ENCODE data around the gene LAMC3.
A peak's percentile ranks its signal among the peaks of the same experiment; 100 is the strongest.
"Not testable (repeated sequence)": the region's sequence is repeated elsewhere in the genome, so short reads cannot be mapped to it uniquely, and the experiment has no call there.

The LAMC3 gene

DNA sequence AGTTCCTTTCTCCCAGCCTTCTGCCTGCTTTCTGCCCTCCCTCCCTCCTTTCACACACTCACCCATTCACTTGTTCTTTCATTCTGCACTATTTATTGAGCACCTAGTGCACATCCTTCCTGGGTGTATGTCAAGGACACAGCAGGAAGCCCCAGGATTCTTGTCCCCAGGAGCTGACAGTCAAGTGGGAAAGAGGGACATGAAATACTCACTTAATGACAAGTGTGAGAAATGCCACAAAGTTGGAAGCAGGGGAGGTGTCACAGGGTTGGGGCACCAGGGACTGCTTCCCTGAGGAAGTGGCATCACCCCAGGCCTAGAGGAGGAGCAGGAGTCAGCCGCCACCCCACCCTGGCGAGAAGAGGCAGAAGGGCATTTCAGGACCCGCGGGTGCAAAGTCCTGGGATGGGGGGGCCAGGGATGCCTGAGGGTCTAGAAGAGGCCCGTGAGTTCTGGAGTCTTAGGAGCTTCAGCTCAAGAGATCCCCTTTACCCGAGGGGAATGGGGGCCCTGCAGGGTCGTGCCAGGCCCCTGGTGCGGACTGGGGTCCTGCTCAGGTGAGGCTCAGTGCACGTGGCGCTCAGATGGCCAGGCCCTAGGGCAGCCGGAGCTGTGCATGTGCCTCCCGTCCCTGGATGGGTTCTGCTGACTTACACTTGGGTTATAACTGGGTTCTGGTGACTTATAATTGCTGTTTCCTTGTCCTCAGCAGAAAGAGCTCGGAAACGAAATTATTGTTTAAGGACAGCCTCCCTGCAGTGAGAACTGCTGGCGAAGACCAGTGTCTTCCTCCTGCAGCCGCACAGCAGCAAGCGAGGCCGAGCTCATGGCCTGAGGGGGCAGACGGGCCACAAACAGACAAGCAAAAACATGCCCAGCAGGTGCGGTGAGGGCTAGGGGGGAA, 16.9 kb upstream of the LAMC3 start:
- DNase-seq (ENCODE audit: low spot score) = no peak

GRCh38 chr9:130992682-130993032, 16.3 kb upstream of the LAMC3 start:
- DNase-seq (ENCODE audit: low spot score) = no peak

DNA sequence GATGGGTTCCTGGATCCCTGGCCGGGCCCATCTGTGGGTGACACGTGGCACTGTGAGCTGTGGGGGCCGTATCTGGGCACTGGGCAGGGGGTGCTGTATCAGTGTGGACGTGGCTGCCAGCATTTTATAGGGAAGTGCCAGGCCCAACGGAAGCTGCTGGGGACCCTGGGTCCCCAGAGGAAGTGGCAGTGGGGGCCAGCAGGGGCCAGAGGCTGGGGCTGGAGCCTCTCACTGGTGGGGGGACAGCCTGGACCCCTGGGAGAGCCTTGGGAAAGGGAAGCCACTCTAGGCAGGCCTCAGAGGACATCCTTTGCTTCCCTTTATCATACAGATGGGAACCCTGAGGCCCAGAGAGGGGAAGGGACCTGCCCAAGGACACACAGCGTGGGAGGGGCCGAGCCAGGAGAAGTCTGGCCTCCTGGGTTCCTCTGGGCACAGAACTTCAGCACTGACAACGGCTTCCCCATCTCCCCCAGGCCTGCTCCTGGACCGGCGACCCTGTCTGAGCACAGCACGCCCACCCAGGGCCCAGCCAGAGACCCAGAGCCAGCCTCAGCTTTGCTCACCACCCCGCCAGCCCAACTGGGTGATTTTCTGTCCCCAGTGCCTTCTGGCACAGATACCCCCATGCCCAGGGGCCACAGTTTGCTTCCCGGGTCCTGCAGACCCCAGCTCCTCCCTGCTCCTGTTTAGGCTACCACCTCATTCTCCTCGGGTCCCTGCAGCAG, 15.5 kb upstream of the LAMC3 start:
- DNase-seq (ENCODE audit: low spot score) = no peak

GRCh38 chr9:130994135-130995085, 14.6 kb upstream of the LAMC3 start:
- no peak for DNase-seq (ENCODE audit: low spot score)

DNA sequence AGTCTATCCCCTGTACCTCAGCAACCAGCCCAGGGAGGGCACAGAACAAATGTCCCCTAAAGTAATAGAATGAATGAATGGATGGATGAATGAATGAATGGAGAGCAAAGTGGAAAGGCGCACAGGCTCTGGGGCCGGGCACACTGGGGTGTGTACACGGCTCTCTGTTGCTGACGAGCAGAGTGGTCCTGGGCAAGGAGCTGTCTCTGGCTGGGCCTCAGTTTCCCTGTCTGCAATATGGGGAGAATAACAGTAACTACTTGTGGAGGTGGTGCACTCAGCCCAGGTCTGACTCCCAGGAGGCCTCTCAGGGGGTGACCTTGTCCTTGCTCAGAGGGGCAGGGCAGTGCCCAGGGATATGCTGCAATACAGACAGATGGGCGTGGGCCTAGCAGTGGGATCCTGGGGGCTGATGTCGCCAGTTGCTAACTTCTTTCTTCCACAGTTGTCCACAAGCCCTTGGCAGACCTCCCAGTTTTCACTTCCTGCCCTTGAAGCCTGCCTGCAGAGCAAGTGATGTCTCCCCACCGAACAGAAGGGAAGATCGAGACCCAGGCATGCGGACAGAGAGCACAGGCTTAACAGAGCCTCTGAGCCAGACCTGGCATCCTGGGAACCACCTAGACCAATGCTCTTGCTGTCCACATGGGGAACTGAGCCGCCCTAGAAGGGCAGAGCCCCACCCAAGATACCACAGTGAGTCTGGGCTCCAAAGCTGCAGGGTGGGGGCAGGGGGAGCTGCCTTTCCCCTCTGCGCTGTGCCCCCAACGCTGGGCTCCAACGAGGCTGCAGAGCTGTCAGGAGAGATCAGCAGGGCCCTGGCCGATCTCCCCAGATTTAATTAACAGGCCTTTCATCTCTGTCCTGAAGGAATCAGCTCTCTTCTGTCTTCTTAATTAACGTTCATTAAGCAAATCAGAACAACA, 13.6 kb upstream of the LAMC3 start:
- DNase-seq (ENCODE audit: low spot score) = no peak

GRCh38 chr9:130996205-130996604, 12.8 kb upstream of the LAMC3 start:
- DNase-seq (ENCODE audit: low spot score) = no peak

- no peak for DNase-seq (ENCODE audit: low spot score)
These were observed 12.1 kb upstream of the LAMC3 start for GRCh38 chr9:130996676-130997394.

- no peak for DNase-seq (ENCODE audit: low spot score)
These were observed 11.6 kb upstream of the LAMC3 start for GRCh38 chr9:130997395-130997684.

GRCh38 chr9:130997925-130998596, 10.9 kb upstream of the LAMC3 start:
- DNase-seq (ENCODE audit: low spot score) = peak; percentile 57

GRCh38 chr9:130998597-130999244, 10.3 kb upstream of the LAMC3 start:
- DNase-seq (ENCODE audit: low spot score) = no peak

- no peak for DNase-seq (ENCODE audit: low spot score)
These were observed 9.7 kb upstream of the LAMC3 start for GRCh38 chr9:130999245-130999623.

- not testable (repeated sequence) for DNase-seq (ENCODE audit: low spot score)
These were observed 8.4 kb upstream of the LAMC3 start for GRCh38 chr9:131000526-131000925.

DNA sequence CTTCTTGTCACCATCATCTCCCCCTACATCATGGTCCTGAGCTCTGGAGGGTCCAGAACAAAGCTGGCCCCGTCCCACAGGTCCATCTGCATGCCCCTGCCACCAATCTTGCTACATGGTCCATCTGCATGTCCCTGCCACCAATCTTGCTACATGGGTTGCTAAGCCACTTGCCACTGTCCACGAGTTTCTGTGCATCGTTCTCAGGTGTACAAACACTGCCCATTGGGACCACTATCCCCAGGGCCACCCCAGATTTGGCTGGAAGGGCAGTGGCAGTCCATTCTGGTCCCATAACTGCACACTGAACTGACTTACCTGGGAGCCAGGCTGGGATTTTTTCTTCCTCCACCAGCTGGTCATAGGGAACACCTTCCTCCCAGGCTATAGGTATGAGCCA, 8.0 kb upstream of the LAMC3 start:
- no peak for DNase-seq (ENCODE audit: low spot score)

- DNase-seq (ENCODE audit: low spot score) = no peak
These were observed 7.0 kb upstream of the LAMC3 start for GRCh38 chr9:131001990-131002389.

- DNase-seq (ENCODE audit: low spot score) = no peak
These were observed 2.4 kb upstream of the LAMC3 start for GRCh38 chr9:131006601-131007000.

- no peak for DNase-seq (ENCODE audit: low spot score)
These were observed 888 bp upstream of the LAMC3 start for GRCh38 chr9:131008086-131008485.

- DNase-seq (ENCODE audit: low spot score) = no peak
These were observed 438 bp upstream of the LAMC3 start for GRCh38 chr9:131008563-131008908.

DNA sequence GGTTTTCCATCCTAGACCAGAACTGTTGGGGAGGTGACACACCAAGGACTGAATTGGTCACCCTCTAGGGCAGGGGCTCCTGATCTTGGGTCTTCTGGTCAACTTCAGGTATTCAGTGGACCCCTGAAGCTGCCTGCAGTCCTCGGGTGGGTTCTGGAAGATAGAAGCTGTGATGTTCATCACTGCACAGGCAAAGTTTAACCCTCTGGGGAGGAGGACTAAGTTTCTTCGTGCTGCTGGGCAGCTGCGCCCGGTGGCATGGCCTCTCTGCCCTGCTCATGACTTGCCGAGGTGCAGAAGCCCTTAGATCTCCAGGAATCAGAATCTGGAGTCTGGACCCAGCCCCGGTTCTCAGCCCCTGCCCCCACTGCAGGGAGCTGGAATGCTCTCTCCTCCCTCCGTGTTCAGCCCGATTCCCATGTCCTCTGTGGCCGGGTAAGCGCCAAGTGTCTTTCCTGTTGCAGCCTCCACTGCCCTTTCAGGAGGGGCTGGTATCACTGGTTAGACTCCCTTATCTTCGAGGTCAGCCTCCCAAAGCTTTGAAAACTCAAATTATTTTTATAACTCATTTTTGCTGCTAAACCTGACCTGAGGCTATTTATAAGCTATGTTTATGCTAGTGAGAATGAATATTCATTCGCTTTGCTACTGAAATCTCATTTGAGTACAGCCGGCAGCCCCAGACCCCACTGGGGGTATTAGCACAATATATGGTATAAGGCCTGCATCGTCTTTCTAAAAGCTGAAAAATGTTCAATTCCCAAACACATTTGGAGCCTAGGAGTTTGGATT, 1.7 kb downstream of the LAMC3 start:
- no peak for DNase-seq (ENCODE audit: low spot score)
